Mononuclear cell (primary cell): ENCODE measurements around the gene SEMA4C. TPM values are rescaled to one million over a fixed set of nuclear protein-coding genes. Genes with fewer than 3 reads are reported as not detected.

ENCODE experiments used
- total RNA-seq: library from RNA; depleted of rRNA; stranded (reverse); fragments of >200 nt; gene quantifications from one replicate; pipeline ENCODE4 v1.2.3, GENCODE V29; 2012

SEMA4C gene
- total RNA-seq, 1 donor: 7.5 TPM

Other genes with a start within 250 kb of the SEMA4C start
- gene KANSL3, start 231.8 kb downstream of the SEMA4C start, total RNA-seq: 50.2 TPM
- gene FER1L5, start 227.3 kb downstream of the SEMA4C start, total RNA-seq: not detected
- gene LMAN2L, start 130.0 kb downstream of the SEMA4C start, total RNA-seq: 1.3 TPM
- 5.5 TPM for gene CNNM4, start 109.2 kb downstream of the SEMA4C start, total RNA-seq
- gene CNNM3, start 53.8 kb downstream of the SEMA4C start, total RNA-seq: 15.6 TPM
- 2.2 TPM for gene ANKRD23, start 26.1 kb downstream of the SEMA4C start, total RNA-seq
- gene ANKRD39, start 12.1 kb downstream of the SEMA4C start, total RNA-seq: 4.3 TPM
- not detected for gene FAM178B, start 116.5 kb upstream of the SEMA4C start, total RNA-seq
- gene FAHD2B, start 224.8 kb upstream of the SEMA4C start, total RNA-seq: 3.1 TPM
- 61.9 TPM for gene ANKRD36, start 243.1 kb upstream of the SEMA4C start, total RNA-seq